OCI-M2 (cell line): ENCODE results near the gene ATP11C.
"Not testable (repeated sequence)": the region's sequence is repeated elsewhere in the genome, so short reads cannot be mapped to it uniquely, and the experiment has no call there.

Source experiments
- DNase-seq: peaks from one replicate; lab custom pipeline; 2025; ENCODE audit not compliant: unreplicated experiment; lab: John Stamatoyannopoulos, UW

Gene ATP11C

GRCh38 chrX:139932901-139933796 is at the start of gene ATP11C:
TSS of gene ATP11C (minus strand) at chrX:139933053. CDS start at chrX:139932042, 1,011 bp downstream.
- DNase-seq: no peak

DNA sequence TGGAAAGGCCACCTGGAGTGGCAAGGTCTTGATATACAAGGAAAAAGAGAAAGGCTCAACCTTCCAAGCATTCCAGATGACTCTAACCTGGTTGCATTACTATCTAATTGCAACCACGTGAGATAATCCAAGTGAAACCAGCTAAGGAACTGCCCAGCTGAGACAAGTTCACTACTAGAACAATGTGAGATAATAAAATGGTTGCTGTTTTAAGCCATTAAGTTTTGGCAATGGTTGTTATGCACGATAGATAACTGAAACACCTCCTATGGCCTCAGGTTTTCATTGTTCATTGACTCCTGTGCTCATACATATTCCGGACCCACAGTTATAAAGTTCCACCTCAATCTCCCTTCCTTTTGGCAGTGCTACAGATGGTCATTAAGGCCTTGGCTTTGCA is 41.6 kb upstream of the ATP11C start:
- DNase-seq: no peak

GRCh38 chrX:139972629-139973624 is 40.1 kb upstream of the ATP11C start:
- no peak for DNase-seq

GRCh38 chrX:139972113-139972512 is 39.3 kb upstream of the ATP11C start:
- no peak for DNase-seq

- DNase-seq: no peak
Measured at GRCh38 chrX:139971394-139971749, 38.5 kb upstream of the ATP11C start.

DNA sequence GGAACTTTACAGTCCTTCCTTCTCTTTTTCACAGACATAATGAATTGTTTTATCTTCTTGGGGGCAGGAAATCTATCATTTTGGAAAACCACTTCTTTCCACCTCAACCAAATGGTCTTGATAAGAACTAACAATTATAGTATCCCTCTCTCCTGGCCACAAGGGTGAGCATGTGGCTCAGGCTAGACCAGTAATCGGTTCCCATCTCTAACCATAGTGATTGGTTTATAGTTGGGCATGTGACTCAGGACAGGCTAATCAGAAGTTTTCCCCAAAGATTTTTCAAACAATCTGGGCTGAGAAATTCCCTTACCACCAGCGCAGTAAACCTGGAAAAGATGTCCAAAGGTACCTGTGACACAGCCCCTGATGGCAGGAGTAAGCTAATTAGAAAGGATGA is 36.4 kb upstream of the ATP11C start:
- DNase-seq: no peak

- DNase-seq: no peak
Measured at GRCh38 chrX:139967750-139968149, 34.9 kb upstream of the ATP11C start.

- no peak for DNase-seq
Measured at GRCh38 chrX:139967300-139967699, 34.4 kb upstream of the ATP11C start.

DNA sequence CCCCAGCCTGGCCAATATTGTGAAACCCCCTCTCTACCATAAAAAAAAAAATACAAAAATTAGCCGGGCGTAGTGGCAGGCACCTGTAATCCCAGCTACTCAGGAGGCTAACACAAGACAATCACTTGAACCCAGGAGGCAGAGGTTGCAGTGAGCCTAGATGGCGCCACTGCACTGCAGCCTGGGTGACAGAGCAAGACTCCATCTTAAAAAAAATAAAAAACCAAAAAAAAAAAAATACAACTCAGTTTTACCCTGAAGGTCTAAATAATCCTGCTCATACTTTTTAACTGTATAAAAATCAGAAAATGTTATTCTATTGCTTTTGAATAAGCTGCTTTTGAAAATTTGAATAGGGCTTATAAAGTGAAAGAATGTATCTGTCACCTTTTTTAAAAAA is 33.3 kb upstream of the ATP11C start:
- DNase-seq: not testable (repeated sequence)

GRCh38 chrX:139965421-139965820 is 32.6 kb upstream of the ATP11C start, which contains the start of gene CXorf66:
TSS of gene CXorf66 (minus strand) at chrX:139965521. CDS start at chrX:139965496, 25 bp downstream.
- DNase-seq: no peak

- not testable (repeated sequence) for DNase-seq
Measured at GRCh38 chrX:139961091-139961490, 28.2 kb upstream of the ATP11C start.

DNA sequence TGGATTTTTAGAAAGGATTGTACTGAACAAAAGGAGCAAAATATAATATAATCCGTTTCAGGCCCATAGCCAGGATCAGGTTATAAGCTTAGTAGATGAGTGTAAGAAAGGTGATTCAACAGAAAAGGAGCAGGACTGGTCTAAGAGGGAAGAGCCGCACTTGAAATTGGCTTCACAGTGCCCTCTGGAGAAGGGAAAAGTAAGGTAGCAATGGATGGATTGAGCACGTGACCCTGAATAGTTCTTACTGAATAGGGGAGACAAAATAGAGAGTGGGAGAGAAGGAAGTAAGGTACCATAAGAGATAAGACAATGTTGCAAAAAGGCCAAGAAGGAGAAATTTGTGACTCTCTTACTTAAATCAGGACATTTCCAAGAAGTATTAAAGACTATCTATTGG is 16.9 kb upstream of the ATP11C start:
- no peak for DNase-seq

- DNase-seq: no peak
Measured at GRCh38 chrX:139945075-139945474, 12.2 kb upstream of the ATP11C start.

DNA sequence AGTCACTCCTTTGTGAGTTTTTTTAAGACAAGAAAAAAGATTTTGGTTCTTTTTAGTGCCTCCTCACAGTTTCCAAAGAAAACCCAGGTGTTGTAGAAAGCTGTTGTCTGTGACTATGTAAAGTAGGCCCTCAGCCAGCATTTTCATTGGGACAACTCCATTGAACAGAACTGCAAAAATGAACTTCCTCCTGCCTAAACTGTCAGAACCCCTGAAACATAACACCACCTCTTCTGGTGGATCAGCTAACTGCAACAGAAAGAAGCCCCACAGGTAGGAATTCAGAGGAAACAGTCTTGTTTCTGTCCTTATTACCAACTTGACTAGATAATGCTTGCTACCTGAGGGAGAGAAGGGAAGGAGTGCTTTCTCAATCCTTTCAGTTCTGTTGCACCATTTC is 3.4 kb upstream of the ATP11C start:
- no peak for DNase-seq

DNA sequence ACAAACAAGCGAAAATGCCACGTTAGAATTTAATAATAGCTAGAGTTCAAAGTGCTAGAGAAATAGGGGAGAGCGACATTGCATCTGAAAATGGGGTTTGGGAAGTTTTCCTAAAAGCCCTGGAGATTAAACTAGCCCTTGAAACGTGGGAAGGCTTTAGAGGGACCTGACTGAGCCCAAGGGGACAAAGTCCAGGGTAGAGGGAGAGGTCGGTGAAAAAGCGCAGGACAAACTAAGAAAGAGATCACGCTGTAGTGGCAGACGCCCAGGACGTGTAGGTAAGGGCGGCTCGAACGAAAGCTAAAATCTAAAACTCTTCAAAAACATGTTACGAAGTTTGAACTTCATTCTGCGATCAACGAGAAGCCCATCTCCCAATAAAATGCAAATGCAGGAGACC is 1.1 kb upstream of the ATP11C start:
- DNase-seq: no peak

- DNase-seq: no peak
Measured at GRCh38 chrX:139932073-139932900, 566 bp downstream of the ATP11C start.

DNA sequence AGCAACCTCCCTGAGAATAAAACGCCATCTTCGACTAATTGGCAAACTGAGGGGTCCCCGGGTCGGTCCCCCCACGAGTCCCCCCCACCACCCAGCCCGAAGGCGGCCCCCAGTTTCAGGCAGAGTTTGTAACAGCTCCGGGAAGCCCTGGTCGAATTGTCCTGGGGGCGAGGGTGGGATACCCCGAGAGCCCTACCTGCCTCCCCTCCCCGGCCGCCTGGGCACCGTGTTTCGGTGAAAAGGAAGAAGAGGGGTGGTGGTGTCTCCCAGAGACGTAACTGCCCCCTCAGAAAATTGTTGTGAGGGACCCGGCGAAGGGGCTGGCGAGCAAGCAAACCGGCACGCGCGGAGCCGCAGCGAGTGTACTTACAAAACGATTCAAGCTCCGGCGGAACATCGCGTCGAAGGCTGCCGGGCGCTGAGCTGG is 1.2 kb downstream of the ATP11C start:
- no peak for DNase-seq

- no peak for DNase-seq
Measured at GRCh38 chrX:139930916-139931645, 1.8 kb downstream of the ATP11C start.

DNA sequence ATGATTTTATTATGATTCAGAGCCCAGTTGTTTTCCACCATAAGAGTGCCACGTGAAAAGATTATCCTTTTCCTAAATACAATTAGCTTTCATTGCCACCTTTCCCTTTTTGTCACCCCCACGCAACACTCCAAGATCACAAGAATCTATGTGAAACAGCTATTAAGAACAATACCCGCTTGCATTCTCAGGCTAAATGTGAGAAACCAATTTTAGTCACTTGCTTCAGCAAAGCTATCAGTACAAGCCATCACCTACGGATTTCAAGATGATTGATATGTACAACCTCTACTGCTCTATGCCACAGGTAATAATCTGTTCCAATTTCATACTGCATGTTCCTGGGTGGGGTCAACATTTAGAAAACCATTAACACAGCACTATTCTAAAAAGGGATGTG is 2.5 kb downstream of the ATP11C start:
- DNase-seq: no peak

- no peak for DNase-seq
Measured at GRCh38 chrX:139929876-139930275, 3.0 kb downstream of the ATP11C start.
